ENCODE data around the gene CTXN1.
"Not testable (repeated sequence)": the region's sequence is repeated elsewhere in the genome, so short reads cannot be mapped to it uniquely, and the experiment has no call there.

CTXN1 gene

GRCh38 chr19:7925171-7925851, 624 bp downstream of the CTXN1 start:
- DNase-seq (ENCODE audit: low spot score): peak; percentile 81

DNA sequence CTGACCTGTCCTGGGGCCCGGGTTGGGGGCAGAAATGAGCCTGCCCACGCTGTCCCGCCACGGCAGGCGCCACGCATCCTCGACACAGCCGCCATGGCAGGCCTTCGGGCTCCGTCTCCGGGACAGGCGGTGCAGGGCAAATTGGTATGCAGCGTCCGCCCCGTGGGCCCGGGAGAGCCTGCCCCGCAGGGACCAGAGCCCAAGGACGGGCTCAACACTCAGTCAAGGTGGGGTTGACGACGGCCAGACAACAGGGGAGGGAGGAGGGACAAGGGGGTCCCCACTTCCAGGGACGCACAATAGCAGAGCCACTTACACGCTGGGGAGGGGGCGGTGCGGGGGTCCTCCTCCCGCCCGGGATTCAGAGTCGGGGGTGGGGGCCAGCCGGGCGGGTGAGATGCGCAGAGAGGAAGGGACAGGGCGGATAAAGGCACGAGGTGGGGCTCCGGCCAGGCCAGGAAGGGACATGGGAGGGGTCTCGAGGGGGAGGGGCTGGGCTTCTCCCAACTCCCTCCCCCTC, 1.2 kb downstream of the CTXN1 start:
- no peak for DNase-seq (ENCODE audit: low spot score)

DNA sequence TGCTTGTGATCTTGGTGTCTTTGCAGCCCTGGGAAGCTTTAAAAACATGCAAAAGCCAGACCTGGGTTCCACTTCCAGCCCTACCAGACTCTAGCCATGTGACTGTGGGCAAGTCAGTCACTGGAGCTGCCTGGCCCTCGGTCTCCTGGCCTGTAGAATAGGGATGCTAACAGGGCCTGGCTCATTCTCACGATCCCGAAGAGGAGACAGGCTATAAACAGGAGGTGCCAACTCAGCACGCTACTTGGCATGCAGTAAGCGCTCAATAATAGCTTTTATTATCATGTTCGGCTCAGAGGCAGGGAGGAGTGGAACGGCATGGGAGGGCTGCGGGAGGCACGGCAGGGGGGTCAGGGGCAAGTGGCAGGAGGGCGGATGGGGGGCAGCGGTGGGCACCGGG, 1.7 kb downstream of the CTXN1 start:
- DNase-seq (ENCODE audit: low spot score): no peak

- no peak for DNase-seq (ENCODE audit: low spot score)
Observed at GRCh38 chr19:7923295-7924191, 2.4 kb downstream of the CTXN1 start.

- DNase-seq (ENCODE audit: low spot score): no peak
Observed at GRCh38 chr19:7922836-7923195, 3.1 kb downstream of the CTXN1 start.

- no peak for DNase-seq (ENCODE audit: low spot score)
Observed at GRCh38 chr19:7921967-7922835, 3.7 kb downstream of the CTXN1 start.

- no peak for DNase-seq (ENCODE audit: low spot score)
Observed at GRCh38 chr19:7921302-7921966, 4.5 kb downstream of the CTXN1 start.

GRCh38 chr19:7920519-7921301, 5.2 kb downstream of the CTXN1 start:
- DNase-seq (ENCODE audit: low spot score): peak; percentile 95

GRCh38 chr19:7919610-7920518, 6.1 kb downstream of the CTXN1 start, which contains the start of gene SNAPC2:
Gene SNAPC2 (plus strand): TSS chr19:7920338. CDS start chr19:7920367, 29 bp downstream.
- DNase-seq (ENCODE audit: low spot score): peak; percentile 93

DNA sequence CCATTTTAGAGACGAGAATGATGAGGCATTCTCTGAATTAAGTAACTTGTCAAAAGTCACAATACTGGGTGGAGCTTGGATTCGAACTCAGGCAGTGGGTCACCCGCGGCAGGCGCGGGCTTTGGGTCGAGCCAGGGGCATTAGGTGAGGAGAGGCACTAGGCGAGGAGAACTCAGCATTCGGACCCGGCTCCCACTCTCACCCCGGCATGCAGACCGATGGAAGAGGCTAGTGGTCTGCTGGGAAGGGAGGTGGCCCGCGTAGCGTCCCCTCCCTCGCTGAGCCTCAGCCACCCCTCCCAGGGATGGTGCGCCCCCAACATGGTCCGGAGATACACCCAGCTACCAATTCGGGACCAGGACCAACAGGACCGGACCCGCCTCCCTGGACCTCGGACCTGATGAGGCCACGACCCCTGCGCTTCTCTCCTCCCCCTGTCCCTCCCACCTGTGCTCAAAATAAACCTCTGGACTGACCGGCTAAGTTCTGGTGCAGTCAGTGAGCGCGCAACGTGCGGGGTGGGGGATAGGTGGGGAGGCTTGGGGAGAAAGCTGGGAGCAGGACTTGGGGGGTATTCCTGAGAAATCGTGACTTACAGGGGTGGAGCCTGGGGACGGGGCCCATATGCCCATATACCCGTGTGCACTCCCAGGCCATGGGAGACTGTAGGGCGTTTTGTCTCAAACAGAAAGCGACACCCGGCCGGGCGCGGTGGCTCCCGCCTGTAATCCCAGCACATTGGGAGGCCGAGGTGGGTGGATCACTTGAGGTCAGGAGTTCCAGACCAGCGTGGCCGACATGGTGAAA, 7.1 kb downstream of the CTXN1 start:
- DNase-seq (ENCODE audit: low spot score): no peak

GRCh38 chr19:7918062-7918614, 7.8 kb downstream of the CTXN1 start:
- not testable (repeated sequence) for DNase-seq (ENCODE audit: low spot score)

DNA sequence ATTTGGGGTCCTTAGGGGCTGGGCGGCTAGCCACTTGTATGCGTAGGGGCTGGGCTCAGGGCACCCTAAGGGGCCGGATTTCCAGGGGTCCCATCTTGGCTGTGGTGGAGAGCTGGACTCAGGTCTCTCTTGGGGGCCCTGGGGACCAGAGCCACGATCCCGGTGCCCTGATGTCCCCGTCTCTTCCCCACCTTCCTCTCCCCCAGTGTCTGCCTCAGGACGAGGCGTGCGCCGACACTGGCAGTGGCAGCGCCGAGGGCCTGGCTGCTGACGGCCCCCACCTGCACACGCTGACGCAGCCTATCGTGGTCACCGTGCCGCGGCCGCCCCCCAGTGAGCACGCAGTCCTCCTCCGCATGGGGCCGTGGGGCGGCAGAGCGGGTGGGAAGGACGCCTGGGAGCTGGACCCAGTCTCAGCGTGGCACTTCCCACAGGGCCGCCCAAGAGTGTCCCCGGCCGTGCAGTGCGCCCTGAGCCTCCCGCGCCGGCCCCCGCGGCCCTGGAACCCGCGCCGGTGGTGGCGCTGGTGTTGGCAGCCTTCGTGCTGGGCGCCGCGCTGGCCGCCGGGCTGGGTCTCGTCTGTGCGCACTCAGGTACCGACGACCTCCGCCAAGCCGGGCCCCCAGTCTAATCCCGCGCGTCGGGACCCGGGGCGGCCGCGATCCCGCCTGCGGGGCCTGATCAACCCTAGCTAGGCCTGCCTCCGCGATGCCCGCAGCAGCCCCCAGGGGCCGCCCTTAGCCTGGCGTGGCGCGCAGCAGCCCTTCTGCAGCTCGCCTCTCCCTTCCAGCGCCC, 8.5 kb downstream of the CTXN1 start:
- no peak for DNase-seq (ENCODE audit: low spot score)

- DNase-seq (ENCODE audit: low spot score): no peak
Observed at GRCh38 chr19:7916955-7917266, 9.0 kb downstream of the CTXN1 start.

DNA sequence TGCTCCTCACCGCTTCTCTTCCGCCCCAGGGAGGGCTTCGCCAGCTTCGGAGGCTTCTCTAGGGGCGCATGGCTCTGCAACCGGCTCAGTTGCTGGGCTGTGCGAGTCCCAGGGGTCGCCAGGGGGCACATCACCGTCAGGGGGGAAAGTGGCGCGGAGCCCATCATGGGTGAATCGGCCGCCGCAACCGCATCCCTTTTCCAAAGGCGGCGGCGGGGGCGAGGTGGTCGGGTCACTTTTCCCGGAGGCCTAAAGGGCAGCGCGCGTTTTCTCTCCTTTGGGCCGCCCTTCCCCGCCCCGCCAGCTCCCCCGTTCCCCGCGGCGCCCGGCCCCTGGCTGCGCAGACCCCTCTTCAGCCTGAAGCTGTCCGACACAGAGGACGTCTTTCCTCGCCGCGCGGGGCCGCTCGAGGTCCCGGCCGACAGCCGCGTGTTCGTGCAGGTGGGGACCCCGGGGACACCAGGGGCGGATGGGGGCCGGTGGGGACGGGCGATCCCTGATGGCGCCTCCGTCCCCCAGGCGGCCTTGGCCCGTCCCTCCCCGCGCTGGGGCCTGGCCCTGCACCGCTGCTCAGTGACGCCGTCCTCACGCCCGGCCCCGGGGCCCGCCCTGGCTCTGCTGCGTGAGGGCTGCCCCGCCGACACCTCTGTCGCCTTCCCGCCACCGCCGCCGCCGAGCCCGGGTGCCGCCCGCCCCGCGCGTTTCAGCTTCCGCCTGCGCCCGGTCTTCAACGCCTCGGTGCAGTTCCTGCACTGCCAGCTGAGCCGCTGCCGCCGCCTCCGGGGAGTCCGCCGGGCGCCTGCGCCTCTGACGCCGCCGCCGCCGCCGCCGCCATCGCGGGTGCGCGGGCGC, 9.6 kb downstream of the CTXN1 start:
- no peak for DNase-seq (ENCODE audit: low spot score)

DNA sequence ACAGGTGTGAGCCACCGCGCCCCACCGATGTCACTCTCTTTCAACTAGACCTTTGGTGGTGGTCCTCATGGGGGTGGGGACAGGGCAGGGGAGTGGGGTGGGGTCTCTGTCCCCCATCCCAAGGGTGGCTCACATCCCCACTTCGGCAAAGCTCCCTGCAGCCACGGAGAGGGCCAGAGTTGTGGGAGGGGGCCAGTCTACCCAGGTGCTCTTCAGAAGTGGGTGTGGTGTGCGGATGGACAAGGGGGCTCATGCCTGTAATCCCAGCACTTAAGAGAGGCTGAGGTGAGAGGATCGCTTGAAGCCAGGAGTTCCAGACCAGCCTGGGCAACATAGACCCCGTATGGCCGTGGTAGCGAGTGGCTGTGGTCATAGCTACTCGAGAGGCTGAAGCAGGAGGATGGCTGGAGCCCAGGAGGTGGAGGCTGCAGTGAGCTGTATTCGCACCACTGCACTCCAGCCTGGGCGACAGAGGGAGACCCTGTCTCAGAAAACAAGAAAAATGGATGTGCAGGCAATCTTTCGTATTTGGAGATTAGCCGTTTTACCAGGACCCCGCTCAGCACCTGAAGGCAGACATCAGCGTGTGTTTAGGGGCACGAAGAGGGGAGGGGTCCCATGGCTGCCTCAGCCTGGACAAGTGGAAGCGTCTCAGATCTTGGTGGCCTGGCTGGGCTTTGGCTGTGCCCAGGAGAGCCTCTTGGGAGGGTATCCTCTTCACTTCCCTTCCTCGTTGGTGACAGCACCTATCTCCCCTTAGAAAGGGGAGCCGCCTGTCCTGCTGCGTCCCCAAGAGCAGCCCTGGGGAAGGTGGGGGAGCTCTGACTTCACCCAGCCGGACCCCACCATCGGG, 10.5 kb downstream of the CTXN1 start:
- DNase-seq (ENCODE audit: low spot score): no peak

- DNase-seq (ENCODE audit: low spot score): no peak
Observed at GRCh38 chr19:7914598-7915045, 11.3 kb downstream of the CTXN1 start, which contains the start of gene TGFBR3L. Gene TGFBR3L (plus strand): TSS chr19:7914830.
